ENCODE results near the gene PRXL2B. TPM values are rescaled to one million over a fixed set of nuclear protein-coding genes. Genes with fewer than 3 reads are reported as not detected.

The PRXL2B gene
- total RNA-seq, 6 experiments from 2014 or later: 5.1 to 18.6 (median 11.1) TPM

GRCh38 chr1:2539312-2539907 lies 47.2 kb upstream of the PRXL2B start:
- Histone ChIP-seq H3K4me1 (no peaks in the 10 kb centered on the region), H3K4me3 (no peak overlapping the region), H3K36me3 (no peaks in the 10 kb centered on the region), H3K27me3 (no peaks in the 10 kb centered on the region), H3K27ac (no peak overlapping the region), H3K9me3 (no peaks in the 10 kb centered on the region)
- intact Hi-C loops (cut with DNase I): no loop called here
- WGBS (ENCODE audit: insufficient coverage, low coverage, low lambda C conversion rate, missing lambda C conversion rate): 86% methylated on average over 5 of the region's 12 CpGs
- ATAC-seq (peak in 2 of 4 donors; percentile 7 to 14), DNase-seq (no peak)
- peak in 2 of 4 donors; percentile 8 to 13 for TF ChIP-seq CTCF (IDR thresholded peaks at IDR 0.05)
- TF ChIP-seq POLR2A (IDR thresholded peaks at IDR 0.05): no peak

DNA sequence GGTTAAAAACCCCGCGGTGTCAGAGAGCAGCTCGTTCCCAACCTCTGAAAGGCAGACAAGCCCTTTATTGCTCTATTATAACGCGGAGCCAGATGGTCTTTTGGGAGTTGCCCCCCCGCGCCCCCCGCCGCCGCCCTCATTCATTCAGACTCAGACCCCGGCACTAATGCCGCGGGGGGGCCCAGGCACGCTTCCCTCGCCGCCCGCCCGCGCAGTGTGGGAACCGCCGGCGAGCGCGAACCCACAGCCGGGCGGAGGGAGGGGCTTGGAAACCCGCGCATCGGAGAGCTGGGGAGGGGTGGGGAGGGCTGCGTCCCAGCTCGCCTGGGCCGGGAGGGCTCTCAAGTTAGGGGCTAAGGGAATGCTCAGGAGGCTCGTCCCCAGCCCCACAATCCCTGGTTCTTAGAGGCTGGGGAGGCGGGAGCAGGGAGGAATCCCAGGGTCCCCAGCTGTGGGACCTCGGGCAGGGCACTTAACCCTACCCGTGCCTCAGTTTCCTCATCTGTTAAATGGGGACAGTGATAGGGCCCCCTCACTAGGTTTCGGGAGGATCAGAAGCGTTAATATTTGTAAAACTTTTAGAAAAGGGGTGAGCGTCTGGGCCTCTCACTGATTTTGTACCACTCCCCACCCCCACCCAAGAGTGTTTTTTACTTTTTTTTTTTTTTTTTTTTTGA lies 45.6 kb upstream of the PRXL2B start:
- Histone ChIP-seq H3K27ac (no peak overlapping the region), H3K36me3 (no peaks in the 10 kb centered on the region), H3K4me3 (no peak overlapping the region), H3K9me3 (no peaks in the 10 kb centered on the region), H3K27me3 (no peaks in the 10 kb centered on the region), H3K4me1 (no peaks in the 10 kb centered on the region)
- intact Hi-C loops (cut with DNase I): no loop called here
- 42% methylated on average over 5 of the region's 39 CpGs for WGBS (ENCODE audit: insufficient coverage, low coverage, low lambda C conversion rate, missing lambda C conversion rate)
- no peak for DNase-seq
- TF ChIP-seq CTCF (IDR thresholded peaks at IDR 0.05): no peak
- no peak for ATAC-seq

DNA sequence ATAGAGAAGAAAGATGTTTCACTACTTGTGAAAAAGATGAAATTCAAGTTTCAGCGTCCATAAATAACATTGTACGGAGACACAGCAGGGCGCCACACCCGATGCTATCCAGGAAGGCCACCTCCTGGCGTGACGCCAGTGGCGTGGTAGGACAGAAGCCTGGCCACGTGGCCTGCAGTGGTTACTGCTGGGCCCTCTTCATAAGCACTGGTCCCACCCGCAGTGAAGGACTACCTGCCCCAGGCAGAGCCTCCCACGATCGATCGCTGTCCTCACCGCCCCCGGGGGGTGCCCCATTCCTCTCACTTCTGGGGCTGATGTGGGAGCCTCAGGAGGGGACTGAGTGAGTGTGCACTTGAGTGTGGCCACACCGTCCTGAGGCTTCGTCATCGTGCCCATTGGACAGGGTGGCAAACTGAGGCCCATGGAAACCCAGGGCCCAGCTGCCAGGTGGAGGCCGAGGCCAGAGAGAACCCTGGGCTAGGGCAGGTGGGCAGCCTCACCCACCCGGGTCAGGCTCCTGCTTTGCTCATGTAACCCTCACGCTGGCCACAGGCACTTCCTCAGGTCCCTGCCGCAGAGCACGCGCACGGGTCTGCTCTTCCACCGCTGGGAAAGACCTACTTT lies 44.8 kb upstream of the PRXL2B start:
- Histone ChIP-seq H3K4me3 (no peak overlapping the region), H3K36me3 (no peaks in the 10 kb centered on the region), H3K27me3 (no peaks in the 10 kb centered on the region), H3K27ac (no peak overlapping the region), H3K9me3 (no peaks in the 10 kb centered on the region), H3K4me1 (peaks cover 0 to 4% (median 0%) of the 10 kb centered on the region in 4 donors)
- DNase-seq (no peak), ATAC-seq (no peak)
- intact Hi-C loops (cut with DNase I): no loop called here
- 33% methylated on average over 3 of the region's 25 CpGs for WGBS (ENCODE audit: insufficient coverage, low coverage, low lambda C conversion rate, missing lambda C conversion rate)
- no peak for TF ChIP-seq CTCF (IDR thresholded peaks at IDR 0.05)
- no peak for TF ChIP-seq POLR2A (IDR thresholded peaks at IDR 0.05)

DNA sequence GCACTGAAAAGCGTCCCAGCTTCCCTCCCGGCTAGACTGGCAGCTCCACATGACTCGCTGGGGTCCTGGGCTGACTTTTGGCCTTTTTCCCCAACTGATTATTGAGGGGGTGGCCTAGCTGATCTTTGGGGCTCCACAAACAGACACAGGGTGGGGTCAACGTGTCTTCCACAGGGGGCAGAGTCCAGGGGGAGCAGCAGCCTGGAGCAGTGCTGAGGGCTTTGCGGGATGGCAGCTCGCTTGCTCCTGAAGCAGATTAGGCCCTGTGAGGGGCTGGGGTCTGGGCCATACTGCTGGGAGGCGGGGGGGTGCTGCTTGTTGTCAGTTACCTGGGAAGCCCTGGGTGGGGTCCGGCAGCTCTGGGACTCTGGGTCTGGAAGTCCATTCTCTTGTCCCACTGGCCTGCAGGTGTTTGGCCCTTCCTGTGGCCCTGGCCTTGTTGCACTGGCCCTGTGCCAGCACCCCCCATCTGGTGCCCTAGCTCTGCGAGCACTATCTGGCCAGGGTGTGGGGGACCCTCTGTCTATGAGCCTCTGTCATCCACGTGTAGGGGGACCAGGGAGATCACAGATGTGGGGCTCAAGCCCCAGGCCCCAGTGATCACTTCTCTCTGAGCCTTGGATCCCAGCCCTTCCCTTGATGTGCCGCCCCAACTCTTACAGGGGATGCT lies 44.2 kb upstream of the PRXL2B start:
- no peak for DNase-seq
- WGBS (ENCODE audit: insufficient coverage, low coverage, low lambda C conversion rate, missing lambda C conversion rate): 73% methylated on average over 3 of the region's 11 CpGs
- H3K9me3 ChIP-seq: no peaks in the 10 kb centered on the region
- TF ChIP-seq CTCF (IDR thresholded peaks at IDR 0.05): no peak
- no peak for TF ChIP-seq POLR2A (IDR thresholded peaks at IDR 0.05)
- intact Hi-C loops (cut with DNase I): no loop called here
- H3K27ac ChIP-seq: no peak overlapping the region
- H3K4me3 ChIP-seq: no peak overlapping the region
- no peaks in the 10 kb centered on the region for H3K27me3 ChIP-seq
- peaks cover 0 to 11% (median 2%) of the 10 kb centered on the region in 4 donors for H3K4me1 ChIP-seq
- no peak for ATAC-seq
- no peaks in the 10 kb centered on the region for H3K36me3 ChIP-seq

Measured in right lobe of liver (tissue), 6 donors.